Eye (tissue), 1 donor: ENCODE measurements around the gene ACTRT1.

Source experiments
- DNase-seq: peaks from one replicate; pipeline ENCODE4 v3.0.0-alpha.2; 2015

Gene ACTRT1

DNA sequence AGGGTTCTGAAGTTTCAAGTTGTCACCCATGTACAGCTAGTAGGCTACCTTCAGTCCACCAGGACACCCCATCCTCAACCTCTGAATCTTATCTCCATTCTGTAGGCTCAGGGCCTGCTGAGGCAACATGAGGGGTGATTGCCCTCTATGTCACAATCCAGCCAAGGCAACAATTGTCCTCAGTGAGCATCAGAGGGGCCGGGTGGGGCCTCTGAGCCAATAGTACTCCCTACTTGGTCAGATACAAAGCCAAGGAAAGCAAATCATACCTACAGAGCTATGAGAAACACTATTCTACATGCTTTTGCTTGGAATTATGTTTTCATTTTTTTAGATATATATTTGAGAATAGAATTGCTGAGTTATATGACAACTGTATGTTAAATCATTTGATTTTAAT, at the start of gene ACTRT1:
TSS of gene ACTRT1 (minus strand) at position 101 of the 400 bp plus-strand sequence. CDS start 197 bp downstream, outside the sequence.
- no peak for DNase-seq

DNA sequence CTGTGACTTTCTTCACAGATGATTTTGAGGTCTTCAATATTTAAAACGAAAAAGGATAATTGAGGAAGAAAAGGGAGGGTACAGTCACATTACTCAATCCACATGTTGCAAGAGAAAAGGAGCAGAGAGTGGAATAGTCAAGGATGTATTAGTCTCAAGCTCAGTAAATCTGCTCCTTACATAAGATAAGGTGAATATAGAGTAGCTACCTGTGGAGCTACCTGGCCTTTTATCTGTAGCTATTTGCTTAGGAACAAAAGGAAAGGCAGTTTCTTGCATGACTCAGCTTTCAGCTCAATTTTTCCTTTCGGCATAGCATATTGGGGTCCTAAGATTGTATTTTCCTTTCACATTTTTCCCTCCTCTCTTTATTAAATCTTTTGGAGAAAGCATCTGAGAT, 26.3 kb upstream of the ACTRT1 start:
- DNase-seq, result no peak

DNA sequence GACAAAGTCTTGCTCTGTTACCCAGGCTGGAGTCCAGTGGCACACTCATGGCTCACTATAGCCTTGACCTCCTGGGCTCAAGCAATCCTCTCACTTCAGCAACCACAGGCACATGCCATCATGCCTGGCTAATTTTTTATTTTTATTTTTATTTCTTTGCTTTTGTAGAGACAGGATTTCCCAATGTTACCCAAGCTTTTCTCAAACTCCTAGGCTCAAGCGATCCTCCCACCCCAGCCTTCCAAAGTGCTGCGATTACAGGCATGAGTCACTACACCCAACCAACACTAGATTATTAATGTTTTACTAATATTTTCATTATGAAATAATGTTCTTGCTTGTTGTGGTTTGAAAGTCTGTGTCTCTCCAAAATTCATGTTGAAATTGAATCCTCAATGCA, 5.2 kb upstream of the ACTRT1 start:
- no peak for DNase-seq

DNA sequence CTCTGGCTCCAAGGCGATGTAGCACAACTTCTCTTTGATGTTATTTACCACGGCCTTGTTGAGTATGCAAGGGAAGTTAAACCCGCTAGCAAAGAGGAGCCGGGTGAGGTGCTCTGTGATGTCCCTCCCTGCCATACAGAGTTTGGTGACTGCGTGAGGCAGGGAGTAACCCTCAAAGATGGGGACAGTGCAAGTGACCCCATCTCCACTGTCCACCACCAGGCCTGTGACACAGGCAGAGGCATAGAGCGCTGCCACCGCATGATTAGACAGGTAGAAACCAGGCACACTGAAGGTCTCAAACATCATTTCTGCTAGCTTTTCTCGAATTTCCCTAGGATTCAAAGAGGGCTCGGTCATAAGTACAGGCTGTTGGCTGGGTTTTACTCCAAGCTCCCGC, 677 bp downstream of the ACTRT1 start:
- no peak for DNase-seq

DNA sequence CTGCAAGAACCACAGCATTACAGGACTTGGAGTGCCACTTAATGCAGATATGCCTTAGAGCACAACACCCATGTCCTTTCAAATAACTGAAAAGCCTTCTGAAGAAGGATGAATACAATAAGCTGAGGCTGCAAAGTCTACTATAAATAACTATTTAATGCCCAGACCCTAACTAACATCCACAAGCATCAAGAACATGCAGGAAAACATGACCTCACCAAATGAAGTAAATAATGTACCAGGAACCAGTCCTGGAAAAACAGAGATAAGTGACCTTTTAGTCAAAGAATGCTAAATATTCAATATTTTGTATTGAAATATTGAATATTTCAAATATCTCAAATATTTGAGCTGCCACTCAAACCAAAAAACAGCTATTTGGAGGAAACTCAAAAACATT, 16.9 kb downstream of the ACTRT1 start:
- no peak for DNase-seq

DNA sequence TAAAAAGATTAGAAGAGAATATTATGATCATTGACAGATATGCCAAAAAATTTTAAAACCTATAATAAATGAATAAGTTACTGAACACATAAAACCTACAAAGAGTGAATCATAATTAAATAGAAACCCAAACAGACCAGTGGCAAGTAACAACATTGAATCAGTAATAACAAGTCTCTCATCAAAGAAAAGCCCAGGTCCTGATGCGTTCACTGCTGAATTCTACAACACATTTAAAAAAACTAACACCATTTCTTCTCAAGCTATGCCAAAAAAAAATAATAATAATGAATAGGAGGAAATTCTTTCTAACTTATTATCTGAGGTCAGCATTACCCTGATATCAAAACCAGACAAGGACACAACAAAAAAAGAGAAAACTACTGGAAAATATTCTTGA, 30.6 kb downstream of the ACTRT1 start:
- no peak for DNase-seq

DNA sequence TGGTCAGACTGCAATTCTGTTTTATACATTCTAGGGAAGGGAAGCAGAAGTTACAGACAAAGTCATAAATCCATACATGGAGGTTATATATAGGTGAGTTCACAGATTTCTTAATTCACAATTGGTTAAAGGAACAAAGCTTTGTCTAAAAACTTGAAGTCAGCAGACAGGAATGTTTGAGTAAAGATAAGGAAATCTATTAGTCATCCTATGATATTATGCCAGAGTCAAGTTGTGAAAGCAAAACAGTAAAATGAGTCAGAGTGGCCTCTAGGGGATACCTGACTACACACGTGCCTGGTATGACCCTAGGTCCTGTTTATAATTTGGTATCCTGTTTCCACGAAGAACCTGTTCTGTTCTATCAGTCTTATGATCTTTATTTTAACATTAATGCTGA, 31.5 kb downstream of the ACTRT1 start:
- no peak for DNase-seq

DNA sequence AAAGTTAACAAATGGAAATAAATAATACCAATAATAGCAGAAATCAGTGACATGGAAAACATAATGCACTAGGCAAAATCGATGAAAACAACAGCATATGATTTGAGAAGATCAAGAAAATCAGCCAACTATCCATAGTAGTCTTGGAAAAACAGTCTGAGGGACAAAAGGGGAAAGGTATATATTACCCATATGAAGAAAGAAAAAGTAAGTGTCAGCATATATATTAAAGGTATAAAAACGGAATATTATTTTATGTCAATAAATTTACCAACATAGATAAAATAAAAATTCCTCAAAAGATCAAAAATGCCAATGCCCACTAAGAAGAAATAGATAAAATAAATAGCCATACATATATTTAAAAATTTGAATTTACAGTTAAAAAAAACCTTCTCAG, 33.0 kb downstream of the ACTRT1 start:
- no peak for DNase-seq

DNA sequence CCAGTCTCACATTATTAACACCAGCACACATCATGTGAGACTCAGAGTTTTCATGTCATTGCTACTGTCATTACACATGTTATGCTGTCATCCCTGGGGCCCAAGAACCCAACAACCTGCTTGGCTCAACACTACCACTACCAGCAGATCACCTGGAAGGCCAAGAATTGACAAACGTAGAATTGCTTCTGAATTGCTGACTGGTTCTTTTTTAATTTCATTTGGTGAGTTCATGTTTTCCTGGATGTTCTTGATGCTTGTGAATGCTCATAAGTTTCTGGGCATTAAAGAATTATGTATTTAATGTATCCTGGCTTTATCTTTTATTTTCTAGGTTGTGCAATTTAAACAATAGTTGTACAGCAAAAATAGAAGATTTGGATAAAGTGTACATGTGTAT, 40.2 kb downstream of the ACTRT1 start:
- no peak for DNase-seq

DNA sequence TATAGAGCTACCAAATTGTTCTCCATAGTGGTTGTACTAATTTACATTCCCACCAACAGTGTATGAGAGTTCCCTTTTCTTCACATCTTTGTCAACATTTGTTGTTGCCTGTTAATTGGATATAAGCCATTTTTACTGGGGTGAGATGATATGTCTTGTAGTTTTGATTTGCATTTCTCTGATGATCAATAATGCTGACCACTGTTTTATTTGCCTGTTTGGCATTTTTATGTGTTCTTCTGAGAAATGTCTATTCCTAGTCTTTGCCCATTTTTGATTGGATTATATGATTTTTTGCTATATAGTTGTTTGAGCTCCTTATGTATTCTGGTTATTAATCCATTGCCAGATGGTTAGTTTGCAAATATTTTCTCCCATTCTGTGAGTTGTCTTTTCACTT, 44.3 kb downstream of the ACTRT1 start:
- no peak for DNase-seq
